Measurements from ENCODE around the gene CENATAC.
"Not testable (repeated sequence)": the region's sequence is repeated elsewhere in the genome, so short reads cannot be mapped to it uniquely, and the experiment has no call there.

The CENATAC gene

GRCh38 chr11:119016216-119017009 is 18.5 kb downstream of the CENATAC start:
- H3K4me1 Mint-ChIP-seq: peaks cover 24% of the 10 kb centered on the region
- H3K36me3 Mint-ChIP-seq: peaks cover 55% of the 10 kb centered on the region
- peak overlapping the region; percentile 95 for H3K4me3 Mint-ChIP-seq
- ATAC-seq: no peak
- peak overlapping the region; percentile 95 for H3K27ac Mint-ChIP-seq
- H3K27me3 Mint-ChIP-seq: no peaks in the 10 kb centered on the region
- H3K9me3 Mint-ChIP-seq: no peaks in the 10 kb centered on the region

GRCh38 chr11:119017377-119017776 is 19.4 kb downstream of the CENATAC start:
- H3K27me3 Mint-ChIP-seq: not testable (repeated sequence)

GRCh38 chr11:119018074-119018938 is 20.4 kb downstream of the CENATAC start, which contains the start of the genes RPS25 and TRAPPC4:
RPS25 (minus strand) TSS chr11:119018343; CDS start chr11:119018284, 59 bp downstream.
TRAPPC4 (plus strand) TSS chr11:119018766; CDS start chr11:119018796, 30 bp downstream.
- Mint-ChIP-seq H3K4me1 (peaks cover 27% of the 10 kb centered on the region), H3K27ac (peak within 1 kb of the TSS; percentile 95), H3K27me3 (no peaks in the 10 kb centered on the region), H3K9me3 (no peaks in the 10 kb centered on the region), H3K36me3 (peaks cover 57% of the 10 kb centered on the region), H3K4me3 (peak within 1 kb of the TSS; percentile 95)
- ATAC-seq: peak; percentile 97

More at GRCh38 chr11:119017377-119017776, 19.4 kb downstream of the CENATAC start:
- peaks cover 24% of the 10 kb centered on the region for H3K4me1 Mint-ChIP-seq
- peaks cover 58% of the 10 kb centered on the region for H3K36me3 Mint-ChIP-seq
- ATAC-seq, H3K9me3 Mint-ChIP-seq: not testable (repeated sequence)
- H3K27ac Mint-ChIP-seq: peak overlapping the region; percentile 95
- H3K4me3 Mint-ChIP-seq: peak overlapping the region; percentile 95

GRCh38 chr11:119019996-119020395 is 22.1 kb downstream of the CENATAC start:
- no peaks in the 10 kb centered on the region for H3K27me3 Mint-ChIP-seq
- peak overlapping the region; percentile 95 for H3K27ac Mint-ChIP-seq
- H3K9me3 Mint-ChIP-seq: no peaks in the 10 kb centered on the region
- peaks cover 62% of the 10 kb centered on the region for H3K36me3 Mint-ChIP-seq
- H3K4me3 Mint-ChIP-seq: peak overlapping the region; percentile 95
- no peak for ATAC-seq
- peaks cover 40% of the 10 kb centered on the region for H3K4me1 Mint-ChIP-seq

GRCh38 chr11:119021631-119022030 is 23.7 kb downstream of the CENATAC start:
- no peak for ATAC-seq
- H3K27me3 Mint-ChIP-seq: no peaks in the 10 kb centered on the region
- no peaks in the 10 kb centered on the region for H3K9me3 Mint-ChIP-seq
- H3K36me3 Mint-ChIP-seq: peaks cover 56% of the 10 kb centered on the region
- H3K27ac Mint-ChIP-seq: no peak overlapping the region
- peaks cover 28% of the 10 kb centered on the region for H3K4me1 Mint-ChIP-seq
- no peak overlapping the region for H3K4me3 Mint-ChIP-seq

- H3K9me3 Mint-ChIP-seq: no peaks in the 10 kb centered on the region
- H3K27me3 Mint-ChIP-seq: no peaks in the 10 kb centered on the region
- peaks cover 47% of the 10 kb centered on the region for H3K36me3 Mint-ChIP-seq
- H3K27ac Mint-ChIP-seq: no peak overlapping the region
- ATAC-seq: no peak
- H3K4me1 Mint-ChIP-seq: peaks cover 36% of the 10 kb centered on the region
- no peak overlapping the region for H3K4me3 Mint-ChIP-seq
Observed at GRCh38 chr11:119023741-119024140, 25.8 kb downstream of the CENATAC start.

GRCh38 chr11:119024430-119025098 is 26.6 kb downstream of the CENATAC start:
- H3K9me3 Mint-ChIP-seq: no peaks in the 10 kb centered on the region
- peaks cover 47% of the 10 kb centered on the region for H3K36me3 Mint-ChIP-seq
- H3K4me1 Mint-ChIP-seq: peaks cover 40% of the 10 kb centered on the region
- no peaks in the 10 kb centered on the region for H3K27me3 Mint-ChIP-seq
- peak overlapping the region; percentile 44 for H3K27ac Mint-ChIP-seq
- no peak overlapping the region for H3K4me3 Mint-ChIP-seq
- ATAC-seq: no peak

- H3K27me3 Mint-ChIP-seq: no peaks in the 10 kb centered on the region
- H3K27ac Mint-ChIP-seq: no peak overlapping the region
- no peak overlapping the region for H3K4me3 Mint-ChIP-seq
- peaks cover 41% of the 10 kb centered on the region for H3K4me1 Mint-ChIP-seq
- no peak for ATAC-seq
- peaks cover 43% of the 10 kb centered on the region for H3K36me3 Mint-ChIP-seq
- no peaks in the 10 kb centered on the region for H3K9me3 Mint-ChIP-seq
Observed at GRCh38 chr11:119025099-119025473, 27.1 kb downstream of the CENATAC start.

- H3K4me1 Mint-ChIP-seq: peaks cover 38% of the 10 kb centered on the region
Observed at GRCh38 chr11:119025541-119025940, 27.6 kb downstream of the CENATAC start.

GRCh38 chr11:119025978-119026766 is 28.2 kb downstream of the CENATAC start:
- no peak for ATAC-seq
- peaks cover 38% of the 10 kb centered on the region for H3K4me1 Mint-ChIP-seq
- no peak overlapping the region for H3K4me3 Mint-ChIP-seq
- H3K27ac Mint-ChIP-seq: no peak overlapping the region
- H3K27me3 Mint-ChIP-seq: no peaks in the 10 kb centered on the region
- H3K9me3 Mint-ChIP-seq: no peaks in the 10 kb centered on the region
- H3K36me3 Mint-ChIP-seq: peaks cover 41% of the 10 kb centered on the region

More at GRCh38 chr11:119025541-119025940, 27.6 kb downstream of the CENATAC start:
- H3K27ac Mint-ChIP-seq: no peak overlapping the region
- H3K36me3 Mint-ChIP-seq: peaks cover 41% of the 10 kb centered on the region
- no peak overlapping the region for H3K4me3 Mint-ChIP-seq
- no peaks in the 10 kb centered on the region for H3K27me3 Mint-ChIP-seq
- no peaks in the 10 kb centered on the region for H3K9me3 Mint-ChIP-seq
- no peak for ATAC-seq

GRCh38 chr11:119026970-119027369 is 29.0 kb downstream of the CENATAC start:
- ATAC-seq: no peak
- Mint-ChIP-seq H3K36me3 (peaks cover 35% of the 10 kb centered on the region), H3K27ac (no peak overlapping the region), H3K4me3 (no peak overlapping the region), H3K27me3 (no peaks in the 10 kb centered on the region), H3K9me3 (no peaks in the 10 kb centered on the region), H3K4me1 (peaks cover 38% of the 10 kb centered on the region)

GRCh38 chr11:119027561-119028345 is 29.8 kb downstream of the CENATAC start:
- Mint-ChIP-seq H3K4me1 (peaks cover 38% of the 10 kb centered on the region), H3K27me3 (no peaks in the 10 kb centered on the region), H3K27ac (no peak overlapping the region), H3K36me3 (peaks cover 29% of the 10 kb centered on the region), H3K4me3 (no peak overlapping the region), H3K9me3 (no peaks in the 10 kb centered on the region)
- ATAC-seq: no peak

GRCh38 chr11:119028346-119029068 is 30.6 kb downstream of the CENATAC start:
- H3K27me3 Mint-ChIP-seq: no peaks in the 10 kb centered on the region
- peaks cover 34% of the 10 kb centered on the region for H3K4me1 Mint-ChIP-seq
- H3K27ac Mint-ChIP-seq: peak overlapping the region; percentile 85
- H3K9me3 Mint-ChIP-seq: no peaks in the 10 kb centered on the region
- H3K4me3 Mint-ChIP-seq: no peak overlapping the region
- no peak for ATAC-seq
- H3K36me3 Mint-ChIP-seq: peaks cover 22% of the 10 kb centered on the region
